HL-60 (cell line): ENCODE results near the gene PRAMEF20.
"Not testable (repeated sequence)": the region's sequence is repeated elsewhere in the genome, so short reads cannot be mapped to it uniquely, and the experiment has no call there.

Experiments used
- POLR2AphosphoS5 ChIP-seq: IDR thresholded peaks from 2 replicates; pipeline ENCODE4 v1.6.1; 2012; ENCODE audit warnings: low read depth
- SPI1 ChIP-seq: IDR thresholded peaks from 2 replicates; pipeline ENCODE4 v1.6.1; 2012; ENCODE audit warnings: low read depth, mild to moderate bottlenecking, borderline replicate concordance
- TF ChIP-seq, protein P1 (sequence below): IDR thresholded peaks from one replicate; pipeline ENCODE4 v1.5.1; 2011; ENCODE audit warnings: low read length, control low read depth, inconsistent platforms; ENCODE audit not compliant: insufficient read depth

DNA sequence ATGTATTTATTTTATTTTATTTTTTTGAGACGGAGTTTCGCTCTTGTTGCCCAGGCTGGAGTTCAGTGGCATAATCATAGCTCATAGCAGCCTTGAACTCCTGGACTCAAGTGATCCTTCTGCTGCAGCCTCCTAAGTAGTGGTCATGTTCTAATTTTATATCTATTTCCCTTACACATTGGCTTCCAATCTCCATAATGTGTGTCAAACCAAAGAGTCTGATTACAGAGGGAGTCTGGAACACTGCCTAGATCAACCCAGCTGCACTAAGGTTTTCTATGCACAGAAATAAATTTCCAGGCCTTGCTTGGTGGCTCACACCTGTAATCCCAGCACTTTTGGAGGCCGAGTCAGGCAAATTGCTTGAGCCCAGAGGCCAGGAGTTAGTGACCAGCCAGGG, 31.3 kb upstream of the PRAMEF20 start:
- TF ChIP-seq POLR2AphosphoS5, SPI1: not testable (repeated sequence)
- TF ChIP-seq, protein P1, sequence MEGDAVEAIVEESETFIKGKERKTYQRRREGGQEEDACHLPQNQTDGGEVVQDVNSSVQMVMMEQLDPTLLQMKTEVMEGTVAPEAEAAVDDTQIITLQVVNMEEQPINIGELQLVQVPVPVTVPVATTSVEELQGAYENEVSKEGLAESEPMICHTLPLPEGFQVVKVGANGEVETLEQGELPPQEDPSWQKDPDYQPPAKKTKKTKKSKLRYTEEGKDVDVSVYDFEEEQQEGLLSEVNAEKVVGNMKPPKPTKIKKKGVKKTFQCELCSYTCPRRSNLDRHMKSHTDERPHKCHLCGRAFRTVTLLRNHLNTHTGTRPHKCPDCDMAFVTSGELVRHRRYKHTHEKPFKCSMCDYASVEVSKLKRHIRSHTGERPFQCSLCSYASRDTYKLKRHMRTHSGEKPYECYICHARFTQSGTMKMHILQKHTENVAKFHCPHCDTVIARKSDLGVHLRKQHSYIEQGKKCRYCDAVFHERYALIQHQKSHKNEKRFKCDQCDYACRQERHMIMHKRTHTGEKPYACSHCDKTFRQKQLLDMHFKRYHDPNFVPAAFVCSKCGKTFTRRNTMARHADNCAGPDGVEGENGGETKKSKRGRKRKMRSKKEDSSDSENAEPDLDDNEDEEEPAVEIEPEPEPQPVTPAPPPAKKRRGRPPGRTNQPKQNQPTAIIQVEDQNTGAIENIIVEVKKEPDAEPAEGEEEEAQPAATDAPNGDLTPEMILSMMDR = not testable (repeated sequence)
